Testis (tissue), 3 donors: Measurements from ENCODE around the gene CDK5R2. TPM values are rescaled to one million over a fixed set of nuclear protein-coding genes. Genes with fewer than 3 reads are reported as not detected.

Source experiments
- DNase-seq: peaks from one replicate; pipeline ENCODE4 v3.0.0-alpha.2; 2019
- H3K27ac ChIP-seq, 2 donors: fragments of 200-600 bp; sonication (generic); one replicate each; pipeline ENCODE4 v1.5.1; 2019
- H3K27me3 ChIP-seq: fragments of 200-600 bp; sonication (generic); one replicate; pipeline ENCODE4 v1.5.1; 2019
- H3K36me3 ChIP-seq: fragments of 200-600 bp; sonication (generic); one replicate; pipeline ENCODE4 v1.5.1; 2017; ENCODE audit warnings: low read depth; ENCODE audit errors: missing control alignments
- H3K4me1 ChIP-seq: fragments of 200-600 bp; sonication (generic); one replicate; pipeline ENCODE4 v1.5.1; 2019
- H3K4me3 ChIP-seq, 2 donors: fragments of 200-600 bp; sonication (generic); one replicate each; pipeline ENCODE4 v1.5.1; 2017 to 2019
- H3K9me3 ChIP-seq: fragments of 200-600 bp; sonication (generic); one replicate; pipeline ENCODE4 v1.5.1; 2017
- POLR2A ChIP-seq: fragments of 450-650 bp; IDR thresholded peaks from one replicate; pipeline ENCODE4 v1.6.1; 2017; ENCODE audit warnings: antibody characterized with exemption, mild to moderate bottlenecking, moderate library complexity
- WGBS, 2 donors: methylation state at CpG; one replicate each; pipeline ENCODE4 v1.1.5; 2018; 5-methylcytosine and 5-hydroxymethylcytosine counted together
- intact Hi-C: fragments of 100-400 bp; cut with DNase I; formaldehyde crosslinking; loops from one replicate; pipeline ENCODE4 v1.15.1; 2023; ENCODE audit warnings: low total_unique reads
- polyA plus RNA-seq: library from polyadenylated mRNA; stranded (reverse); fragments of 350-450 nt; fragmentation: Illumina TruSeq; extraction: RNeasy Lipid Tissue Mini Kit (QIAGEN cat#74804); gene quantifications from one replicate; pipeline ENCODE4 v1.2.3, GENCODE V29; 2014; ENCODE audit warnings: low read depth, low replicate concordance; ENCODE audit not compliant: insufficient read depth
- total RNA-seq, 2 donors: library from RNA; depleted of rRNA; stranded (reverse); fragments of >200 nt; gene quantifications; one replicate each; pipeline ENCODE4 v1.2.3, GENCODE V29; 2016
- TF ChIP-seq, protein P1 (sequence below), 3 experiments: fragments of 450-650 bp in 2 of 3; fragments of 200-600 bp in 1 of 3; sonication (generic) in 1 of 3; IDR thresholded peaks; one replicate each; pipeline ENCODE4 v1.5.1; 2016 to 2019; ENCODE audit warnings: antibody characterized with exemption in 3 of 3, mild to moderate bottlenecking in 2 of 3, moderate library complexity in 1 of 3

CDK5R2 gene
- total and polyA plus RNA-seq, 3 donors from 2014 or later: 0.83 to 1.6 (median 1.2) TPM

DNA sequence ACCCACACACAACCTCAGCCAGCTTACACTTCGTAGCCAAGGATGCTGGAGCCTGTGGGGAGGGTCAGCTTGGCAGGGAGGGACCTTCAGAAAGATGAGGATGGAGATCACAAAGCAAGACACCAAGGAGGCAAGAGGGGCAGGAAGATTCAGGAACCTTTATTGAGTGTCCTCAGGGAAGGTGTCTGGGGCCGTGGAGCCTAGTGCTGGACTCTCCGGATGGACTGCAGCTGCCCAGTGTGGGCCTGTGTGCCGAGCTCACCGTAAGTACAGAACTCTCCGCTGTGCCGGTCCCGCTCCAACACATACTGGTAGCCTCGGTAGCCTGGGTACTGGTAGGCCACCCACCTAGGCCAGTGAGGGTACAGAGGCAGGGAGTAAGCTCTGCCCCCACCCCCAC, 30.6 kb downstream of the CDK5R2 start:
- no peak overlapping the region for H3K27ac ChIP-seq
- no peak for DNase-seq
- H3K4me3 ChIP-seq: no peak overlapping the region
- WGBS, 2 donors: 19 to 38% methylated on average over 9 of the region's 9 CpGs
- intact Hi-C loops: no loop called here
- H3K4me1 ChIP-seq: peaks cover 20% of the 10 kb centered on the region
- TF ChIP-seq POLR2A: no peak
- TF ChIP-seq, protein P1, sequence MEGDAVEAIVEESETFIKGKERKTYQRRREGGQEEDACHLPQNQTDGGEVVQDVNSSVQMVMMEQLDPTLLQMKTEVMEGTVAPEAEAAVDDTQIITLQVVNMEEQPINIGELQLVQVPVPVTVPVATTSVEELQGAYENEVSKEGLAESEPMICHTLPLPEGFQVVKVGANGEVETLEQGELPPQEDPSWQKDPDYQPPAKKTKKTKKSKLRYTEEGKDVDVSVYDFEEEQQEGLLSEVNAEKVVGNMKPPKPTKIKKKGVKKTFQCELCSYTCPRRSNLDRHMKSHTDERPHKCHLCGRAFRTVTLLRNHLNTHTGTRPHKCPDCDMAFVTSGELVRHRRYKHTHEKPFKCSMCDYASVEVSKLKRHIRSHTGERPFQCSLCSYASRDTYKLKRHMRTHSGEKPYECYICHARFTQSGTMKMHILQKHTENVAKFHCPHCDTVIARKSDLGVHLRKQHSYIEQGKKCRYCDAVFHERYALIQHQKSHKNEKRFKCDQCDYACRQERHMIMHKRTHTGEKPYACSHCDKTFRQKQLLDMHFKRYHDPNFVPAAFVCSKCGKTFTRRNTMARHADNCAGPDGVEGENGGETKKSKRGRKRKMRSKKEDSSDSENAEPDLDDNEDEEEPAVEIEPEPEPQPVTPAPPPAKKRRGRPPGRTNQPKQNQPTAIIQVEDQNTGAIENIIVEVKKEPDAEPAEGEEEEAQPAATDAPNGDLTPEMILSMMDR (IDR thresholded peaks at IDR 0.05): no peak
- no peaks in the 10 kb centered on the region for H3K9me3 ChIP-seq
- no peaks in the 10 kb centered on the region for H3K36me3 ChIP-seq
- H3K27me3 ChIP-seq: no peaks in the 10 kb centered on the region

DNA sequence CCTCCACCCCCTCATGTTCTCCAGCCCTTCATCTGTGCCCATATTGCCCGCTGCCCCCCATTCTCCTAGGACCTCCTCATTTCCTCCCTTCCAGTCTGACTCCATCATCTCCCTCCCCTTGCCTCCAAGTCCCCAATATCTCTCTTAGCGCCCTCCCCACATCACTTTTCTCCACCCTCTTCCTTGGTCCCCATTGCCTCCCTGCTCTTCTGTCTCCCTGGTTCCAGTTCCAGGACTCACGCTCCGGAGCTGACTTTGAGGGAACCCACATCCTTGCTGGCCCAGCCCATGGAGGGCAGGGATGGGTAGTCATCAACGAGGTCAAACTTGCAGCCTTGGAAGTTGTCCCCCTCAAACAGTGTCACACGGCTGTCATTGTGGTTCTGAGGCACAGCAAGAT, 31.1 kb downstream of the CDK5R2 start:
- no peak for TF ChIP-seq POLR2A
- TF ChIP-seq, protein P1 (IDR thresholded peaks at IDR 0.05): no peak
- intact Hi-C loops: no loop called here
- Histone ChIP-seq H3K27me3 (no peaks in the 10 kb centered on the region), H3K36me3 (no peaks in the 10 kb centered on the region), H3K27ac (no peak overlapping the region), H3K9me3 (no peaks in the 10 kb centered on the region), H3K4me3 (no peak overlapping the region), H3K4me1 (peaks cover 15% of the 10 kb centered on the region)
- WGBS, 2 donors: 25 to 35% methylated on average over 6 of the region's 6 CpGs
- DNase-seq: no peak

DNA sequence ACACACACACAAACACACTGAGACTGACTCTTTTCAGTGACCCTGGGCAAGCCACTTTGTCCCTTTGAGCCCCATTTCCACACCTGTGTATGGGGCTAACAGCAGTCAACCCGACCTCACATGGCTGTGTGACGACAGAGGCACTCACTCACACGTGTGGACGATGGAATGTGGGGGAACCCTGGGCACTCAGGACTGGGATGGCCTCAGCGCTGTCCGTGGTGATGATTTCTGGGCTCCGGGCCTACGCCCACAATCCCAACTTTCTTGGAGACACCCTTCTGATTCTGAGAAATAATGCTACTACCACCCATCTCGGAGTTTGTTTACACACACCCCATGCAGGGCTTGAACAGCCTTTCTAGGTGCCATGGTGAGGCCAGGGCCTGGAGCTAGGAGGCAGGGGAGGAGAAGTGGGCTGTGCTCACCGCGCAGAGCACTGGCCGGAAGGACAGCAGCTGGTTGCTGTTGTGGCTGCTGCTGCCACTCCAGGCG, 32.3 kb downstream of the CDK5R2 start:
- DNase-seq: no peak
- TF ChIP-seq, protein P1 (IDR thresholded peaks at IDR 0.05): no peak
- intact Hi-C loops: no loop called here
- H3K27ac ChIP-seq: no peak overlapping the region
- 26 to 47% methylated on average over 12 to 13 of the region's 13 CpGs for WGBS, 2 donors
- H3K36me3 ChIP-seq: no peaks in the 10 kb centered on the region
- no peaks in the 10 kb centered on the region for H3K9me3 ChIP-seq
- H3K27me3 ChIP-seq: no peaks in the 10 kb centered on the region
- no peak overlapping the region for H3K4me3 ChIP-seq
- peaks cover 15% of the 10 kb centered on the region for H3K4me1 ChIP-seq

DNA sequence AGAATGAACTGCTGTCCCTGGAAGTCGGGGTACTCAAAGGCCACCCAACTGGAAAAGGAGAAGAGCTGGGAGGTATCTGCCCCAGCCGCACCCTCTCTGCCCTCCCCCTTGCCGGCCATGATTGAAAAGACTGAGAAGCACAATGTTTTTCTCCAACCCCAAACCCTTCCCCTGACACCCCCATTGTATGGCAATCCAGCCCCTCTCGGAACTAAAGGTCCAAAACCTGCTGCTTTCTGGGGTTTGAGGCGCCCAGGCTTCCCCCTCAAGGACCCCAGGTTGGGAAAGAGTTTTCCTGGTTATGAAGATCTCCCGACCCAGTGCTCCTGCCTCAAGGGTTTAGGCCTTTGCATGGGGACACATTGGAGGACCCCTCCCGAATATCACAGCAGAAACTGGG, 32.7 kb downstream of the CDK5R2 start:
- H3K36me3 ChIP-seq: no peaks in the 10 kb centered on the region
- H3K27me3 ChIP-seq: no peaks in the 10 kb centered on the region
- TF ChIP-seq, protein P1 (IDR thresholded peaks at IDR 0.05): no peak
- TF ChIP-seq POLR2A: no peak
- H3K4me3 ChIP-seq: no peak overlapping the region
- intact Hi-C loops: no loop called here
- 6 to 7% methylated on average over 6 to 7 of the region's 7 CpGs for WGBS, 2 donors
- H3K9me3 ChIP-seq: no peaks in the 10 kb centered on the region
- H3K27ac ChIP-seq: no peak overlapping the region
- DNase-seq: no peak
- peaks cover 15% of the 10 kb centered on the region for H3K4me1 ChIP-seq

DNA sequence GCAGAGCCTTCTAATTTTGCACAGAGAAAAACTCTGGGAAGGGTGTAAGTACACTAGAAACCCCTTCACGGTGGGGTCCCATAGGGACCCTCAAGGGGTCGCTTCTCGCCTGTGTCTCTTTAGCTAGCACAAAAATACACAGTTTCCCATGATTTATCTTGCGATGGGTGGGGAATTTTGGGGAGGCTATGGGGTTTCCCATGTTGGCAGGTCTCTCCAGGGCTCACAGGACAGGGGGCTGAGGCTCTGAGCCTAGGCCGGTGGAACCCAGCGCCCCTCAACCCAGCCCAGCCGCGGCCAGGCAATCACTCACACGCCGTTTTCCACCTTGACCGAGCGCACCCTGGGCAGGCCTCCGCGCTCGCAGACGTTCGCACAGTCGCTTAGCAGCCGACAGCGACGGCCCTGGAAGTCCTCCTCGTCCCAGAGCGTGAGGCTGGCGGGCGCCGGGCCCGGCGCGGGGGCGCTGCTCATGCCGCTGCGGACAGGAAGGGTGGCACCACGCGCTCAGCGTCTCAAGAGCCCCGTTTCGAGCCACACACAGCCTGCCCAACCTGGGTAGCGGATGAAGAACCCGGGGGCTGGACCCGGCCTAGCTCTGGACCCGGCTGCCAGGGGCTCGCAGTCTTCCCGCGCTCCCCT, 33.4 kb downstream of the CDK5R2 start:
- Histone ChIP-seq H3K4me1 (peaks cover 15% of the 10 kb centered on the region), H3K36me3 (no peaks in the 10 kb centered on the region), H3K27ac (no peak overlapping the region), H3K27me3 (no peaks in the 10 kb centered on the region), H3K9me3 (no peaks in the 10 kb centered on the region), H3K4me3 (peak overlapping the region; percentile 4 to 38)
- WGBS, 2 donors: 1% methylated on average over 8 to 29 of the region's 44 CpGs
- intact Hi-C loops: no loop called here
- no peak for DNase-seq
- TF ChIP-seq, protein P1 (IDR thresholded peaks at IDR 0.05): no peak
- no peak for TF ChIP-seq POLR2A
